B cell (primary cell): ENCODE measurements around the gene CITED2. TPM values are rescaled to one million over a fixed set of nuclear protein-coding genes. Genes with fewer than 3 reads are reported as not detected.

Source experiments
- ATAC-seq: fragments of 200-7000 bp; cut with Tn5 transposase; one replicate; pipeline ENCODE4 v1.10.0; 2021; ENCODE audit warnings: low read depth, mild to moderate bottlenecking, moderate number of reproducible peaks, moderate library complexity
- CTCF ChIA-PET: fragments of 350-600 bp; sonication (Branson Sonifier 250); formaldehyde crosslinking; loops from one replicate; lab custom pipeline; 2021; ENCODE audit warnings: antibody characterized with exemption, inconsistent platforms; lab: Charles Lee
- POLR2A ChIA-PET: fragments of 350-600 bp; sonication (Branson Sonifier 250); formaldehyde crosslinking; loops from one replicate; lab custom pipeline; 2021; ENCODE audit warnings: antibody characterized with exemption; lab: Charles Lee
- DNase-seq: peaks from one replicate; pipeline ENCODE4 v3.0.0; 2013
- H2AFZ ChIP-seq: 2 replicates; pipeline ENCODE4 v1.6.1; 2012; ENCODE audit warnings: mild to moderate bottlenecking, low read depth, low read length; ENCODE audit not compliant: insufficient read depth, poor library complexity, severe bottlenecking
- H3K27ac ChIP-seq, 2 donors: 1 replicate in 1 of 2; 2 replicates in 1 of 2; pipeline ENCODE4 v1.5.1; 2012 to 2013; ENCODE audit warnings: low read length in 2 of 2, mild to moderate bottlenecking in 2 of 2, moderate library complexity in 1 of 2
- H3K27me3 ChIP-seq, 4 experiments: fragments of 200-600 bp in 1 of 4; sonication (generic) in 1 of 4; replicated peaks in 1 of 4; 1 replicate in 2 of 4; 2 replicates in 2 of 4; pipeline versions ENCODE4 v1.6.1 to v1.7.0; 2013 to 2016; ENCODE audit warnings: low read length in 3 of 4, mild to moderate bottlenecking in 2 of 4, mixed read lengths in 1 of 4, moderate library complexity in 1 of 4; ENCODE audit not compliant: insufficient read depth in 4 of 4, control insufficient read depth in 3 of 4; ENCODE audit errors: control extremely low read depth in 1 of 4
- H3K36me3 ChIP-seq, 2 experiments: replicated peaks in 1 of 2; 1 replicate in 1 of 2; 2 replicates in 1 of 2; pipeline versions ENCODE4 v1.6.1 to v1.7.1; 2013; ENCODE audit warnings: low read length in 1 of 2; ENCODE audit not compliant: insufficient read depth in 2 of 2, control insufficient read depth in 1 of 2; ENCODE audit errors: control extremely low read depth in 1 of 2, extremely low read depth in 1 of 2
- H3K4me1 ChIP-seq, 2 donors: fragments of 200-600 bp in 1 of 2; sonication (generic) in 1 of 2; 1 replicate in 1 of 2; 2 replicates in 1 of 2; pipeline versions ENCODE4 v1.5.1 to v1.6.1; 2013 to 2017; ENCODE audit warnings: low read length in 2 of 2; ENCODE audit not compliant: control insufficient read depth in 2 of 2, insufficient read depth in 2 of 2
- H3K4me2 ChIP-seq: replicated peaks from 2 replicates; pipeline ENCODE3; 2012; ENCODE audit warnings: mild to moderate bottlenecking, low read depth, low read length; ENCODE audit not compliant: poor library complexity, severe bottlenecking
- H3K4me3 ChIP-seq, 5 experiments: fragments of 200-600 bp in 1 of 5; sonication (generic) in 1 of 5; 1 replicate in 3 of 5; 2 replicates in 2 of 5; pipeline versions ENCODE4 v1.5.1 to v1.7.0; 2011 to 2016; ENCODE audit warnings: low read length in 4 of 5, mild to moderate bottlenecking in 4 of 5, low read depth in 2 of 5, control low read depth in 1 of 5, moderate library complexity in 1 of 5; ENCODE audit not compliant: insufficient read depth in 1 of 5; ENCODE audit errors: control extremely low read depth in 1 of 5, extremely low read depth in 1 of 5
- H3K79me2 ChIP-seq: fragments of 200-600 bp; sonication (generic); one replicate; pipeline ENCODE4 v1.6.0; 2016; ENCODE audit warnings: low read length; ENCODE audit not compliant: control insufficient read depth, insufficient read depth
- H3K9ac ChIP-seq: fragments of 200-600 bp; sonication (generic); 2 replicates; pipeline ENCODE4 v1.6.1; 2017; ENCODE audit warnings: mild to moderate bottlenecking, low read length, moderate library complexity
- H3K9me3 ChIP-seq, 3 donors: one replicate each; pipeline versions ENCODE4 v1.6.1 to v1.7.1; 2013; ENCODE audit warnings: low read length in 2 of 3; ENCODE audit not compliant: control insufficient read depth in 2 of 3, insufficient read depth in 1 of 3; ENCODE audit errors: control extremely low read depth in 1 of 3
- H4K20me1 ChIP-seq: 2 replicates; pipeline ENCODE4 v1.6.0; 2012; ENCODE audit warnings: mild to moderate bottlenecking, low read length; ENCODE audit not compliant: insufficient read depth, control insufficient read depth, poor library complexity, severe bottlenecking
- H3K27ac Mint-ChIP-seq: one replicate; pipeline ENCODE4 v1.8.0; 2021; ENCODE audit warnings: mixed read lengths
- H3K27me3 Mint-ChIP-seq: one replicate; pipeline ENCODE4 v1.8.0; 2021; ENCODE audit warnings: mixed read lengths
- H3K4me1 Mint-ChIP-seq: one replicate; pipeline ENCODE4 v1.8.0; 2021; ENCODE audit warnings: mixed read lengths
- H3K4me3 Mint-ChIP-seq: one replicate; pipeline ENCODE4 v1.8.0; 2021; ENCODE audit warnings: mixed read lengths
- H3K9me3 Mint-ChIP-seq: one replicate; pipeline ENCODE4 v1.8.0; 2022; ENCODE audit warnings: mixed read lengths; ENCODE audit not compliant: insufficient read depth
- CTCF ChIP-seq: fragments of 200-600 bp; IDR thresholded peaks from one replicate; pipeline ENCODE4 v1.8.0; 2022; ENCODE audit warnings: antibody characterized with exemption, mild to moderate bottlenecking
- EZH2 ChIP-seq: IDR thresholded peaks from 2 replicates; pipeline ENCODE4 v1.6.1; 2012; ENCODE audit warnings: borderline replicate concordance, low read depth, mild to moderate bottlenecking, moderate library complexity, low read length; ENCODE audit not compliant: insufficient read depth, poor library complexity, severe bottlenecking
- WGBS: methylation state at CpG from one replicate; pipeline ENCODE4 v1.1.5; 2013; ENCODE audit warnings: missing lambda C conversion rate; ENCODE audit not compliant: insufficient coverage; 5-methylcytosine and 5-hydroxymethylcytosine counted together
- intact Hi-C: fragments of 100-400 bp; cut with micrococcal nuclease; formaldehyde crosslinking; loops from one replicate; pipeline ENCODE4 v1.10.0; 2022
- polyA plus RNA-seq: library from polyadenylated mRNA; depleted of rRNA; stranded (reverse); fragments of >200 nt; gene quantifications from 2 replicates; pipeline ENCODE4 v1.2.3, GENCODE V29; 2012
- total RNA-seq, 2 donors: library from RNA; stranded (reverse); fragments of 120-200 nt in 1 of 2; gene quantifications; 1 replicate in 1 of 2; 2 replicates in 1 of 2; pipeline versions ENCODE4 v1.2.3 to v1.2.4, GENCODE V29; 2013 to 2022

CITED2 gene
- total and polyA plus RNA-seq, 2 donors (not counting 1 experiment from before 2014, with no cell fraction given), result 56.2 to 67.9 TPM

- no peaks in the 10 kb centered on the region for H3K9me3 Mint-ChIP-seq
- ATAC-seq (no peak), DNase-seq (no peak)
- Histone ChIP-seq H3K4me1 (peaks cover 18 to 26% of the 10 kb centered on the region in 2 donors), H4K20me1 (no peaks in the 10 kb centered on the region), H3K27ac (peak overlapping the region; percentile 83 to 88), H3K9ac (peak overlapping the region; percentile 89), H3K4me3 (peak overlapping the region; percentile 88 to 99 (median 97)), H2AFZ (peak overlapping the region; percentile 97), H3K27me3 (no peaks in the 10 kb centered on the region), H3K36me3 (no peaks in the 10 kb centered on the region), H3K9me3 (no peaks in the 10 kb centered on the region), H3K79me2 (peaks cover 32% of the 10 kb centered on the region), H3K4me2 (peak overlapping the region; percentile 92)
- intact Hi-C loops, result loop anchor here (2.0 to 5.0 kb wide), 2 partner anchors 554 to 785 kb away; no protein-coding TSS in a partner anchor
- WGBS, result 0% methylated on average over 5 of the region's 14 CpGs
- no peaks in the 10 kb centered on the region for H3K27me3 Mint-ChIP-seq
- TF ChIP-seq EZH2 (no peak), CTCF (no peak)
- H3K4me3 Mint-ChIP-seq, result peak overlapping the region; percentile 100
- CTCF ChIA-PET, result interaction anchor here (0.6 to 7.4 kb wide), 16 partner anchors 8 to 599 kb away, joined by 3 to 111 read pairs (median 5); partner anchors contain the start of genes CCDC28A and TXLNB
- POLR2A ChIA-PET, result interaction anchor here (0.7 to 3.0 kb wide), 4 partner anchors 20 to 240 kb away, joined by 3 to 10 read pairs (median 7); no protein-coding TSS in a partner anchor
- peak overlapping the region; percentile 100 for H3K27ac Mint-ChIP-seq
- H3K4me1 Mint-ChIP-seq, result peaks cover 33% of the 10 kb centered on the region
Measured at GRCh38 chr6:139372326-139373153, 1.9 kb downstream of the CITED2 start.
